Femur (tissue), 1 donor: ENCODE measurements around the gene PTTG1.
"Not testable (repeated sequence)": the region's sequence is repeated elsewhere in the genome, so short reads cannot be mapped to it uniquely, and the experiment has no call there.

Experiments used
- DNase-seq: peaks from one replicate; pipeline ENCODE4 v3.0.0-alpha.2; 2017

Gene PTTG1

DNA sequence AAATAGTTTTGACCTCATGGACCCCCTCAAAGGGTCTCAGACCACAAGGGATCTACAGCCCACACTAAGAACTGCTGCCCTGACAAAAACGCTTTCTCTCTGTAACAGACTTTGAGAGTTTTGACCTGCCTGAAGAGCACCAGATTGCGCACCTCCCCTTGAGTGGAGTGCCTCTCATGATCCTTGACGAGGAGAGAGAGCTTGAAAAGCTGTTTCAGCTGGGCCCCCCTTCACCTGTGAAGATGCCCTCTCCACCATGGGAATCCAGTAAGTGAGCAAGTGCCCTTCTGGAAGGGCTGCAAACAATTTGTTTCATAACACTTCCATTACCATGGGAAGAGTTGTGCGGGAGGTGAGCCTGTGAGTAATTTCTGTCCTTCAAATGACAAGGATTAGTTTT is 6.0 kb downstream of the PTTG1 start:
- no peak for DNase-seq

DNA sequence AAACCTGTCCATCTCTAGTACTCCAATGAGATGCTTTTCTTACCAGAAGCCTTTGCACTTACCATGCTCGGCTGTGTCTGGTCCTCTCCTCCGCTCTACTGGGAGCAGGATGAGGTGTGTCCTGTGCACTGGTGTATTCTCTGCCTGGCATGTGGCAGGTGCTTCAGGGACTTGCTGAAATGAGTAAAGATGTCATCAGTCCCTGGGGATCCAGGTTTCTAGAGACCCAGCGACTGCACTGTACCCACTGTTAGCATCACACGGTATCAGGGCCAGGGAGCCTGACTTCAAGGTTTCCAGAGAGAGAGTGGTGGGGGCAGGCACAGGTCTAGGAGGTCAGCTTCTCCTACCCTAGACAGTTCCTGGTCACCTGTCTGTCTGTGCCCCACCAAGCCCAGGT is 10.5 kb downstream of the PTTG1 start:
- DNase-seq, result no peak

DNA sequence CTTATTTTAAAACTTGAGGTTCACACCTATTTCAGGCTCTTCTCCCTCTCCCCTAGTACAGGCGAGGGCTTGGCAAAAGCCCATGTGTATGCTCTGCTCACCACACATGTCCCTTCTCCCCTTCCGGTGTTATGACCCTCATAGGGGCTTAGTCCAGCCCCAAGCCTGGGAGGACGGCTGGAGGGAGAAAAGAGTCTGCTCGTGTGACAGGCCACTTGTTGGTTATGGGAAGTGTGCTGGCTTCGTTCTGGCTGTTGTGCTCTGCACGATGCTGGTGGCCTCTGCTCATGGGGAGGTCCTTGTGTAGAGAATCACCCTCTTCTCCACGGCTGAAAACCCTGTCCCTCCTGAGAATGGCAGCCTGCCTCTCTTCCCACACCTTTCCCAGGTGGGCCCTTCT is 11.1 kb downstream of the PTTG1 start:
- DNase-seq, result no peak

- peak; percentile 72 for DNase-seq
Observed at GRCh38 chr5:160434022-160434531, 12.4 kb downstream of the PTTG1 start.

GRCh38 chr5:160435532-160435931 is 13.9 kb downstream of the PTTG1 start:
- no peak for DNase-seq

- no peak for DNase-seq
Observed at GRCh38 chr5:160436017-160436416, 14.4 kb downstream of the PTTG1 start.

GRCh38 chr5:160436661-160437060 is 15.0 kb downstream of the PTTG1 start:
- not testable (repeated sequence) for DNase-seq

DNA sequence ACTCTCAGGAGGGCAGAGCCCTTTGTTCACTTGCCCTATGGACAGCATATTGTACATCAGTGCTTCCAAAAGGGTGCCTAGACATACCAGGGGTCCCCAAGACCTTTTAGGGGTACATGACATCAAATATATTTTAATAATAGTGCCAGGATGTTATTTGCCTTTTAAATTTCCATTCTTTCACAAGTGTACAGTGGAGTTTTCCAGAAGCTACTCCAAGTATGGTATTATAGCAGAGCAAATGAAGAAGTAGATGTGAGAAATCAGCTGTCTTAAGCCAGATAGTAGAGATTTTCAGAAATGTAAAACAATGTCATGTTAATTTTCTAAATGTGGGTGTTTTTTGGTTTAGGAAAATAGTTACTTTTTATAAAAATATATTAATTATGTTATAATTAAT is 15.6 kb downstream of the PTTG1 start:
- DNase-seq, result no peak

DNA sequence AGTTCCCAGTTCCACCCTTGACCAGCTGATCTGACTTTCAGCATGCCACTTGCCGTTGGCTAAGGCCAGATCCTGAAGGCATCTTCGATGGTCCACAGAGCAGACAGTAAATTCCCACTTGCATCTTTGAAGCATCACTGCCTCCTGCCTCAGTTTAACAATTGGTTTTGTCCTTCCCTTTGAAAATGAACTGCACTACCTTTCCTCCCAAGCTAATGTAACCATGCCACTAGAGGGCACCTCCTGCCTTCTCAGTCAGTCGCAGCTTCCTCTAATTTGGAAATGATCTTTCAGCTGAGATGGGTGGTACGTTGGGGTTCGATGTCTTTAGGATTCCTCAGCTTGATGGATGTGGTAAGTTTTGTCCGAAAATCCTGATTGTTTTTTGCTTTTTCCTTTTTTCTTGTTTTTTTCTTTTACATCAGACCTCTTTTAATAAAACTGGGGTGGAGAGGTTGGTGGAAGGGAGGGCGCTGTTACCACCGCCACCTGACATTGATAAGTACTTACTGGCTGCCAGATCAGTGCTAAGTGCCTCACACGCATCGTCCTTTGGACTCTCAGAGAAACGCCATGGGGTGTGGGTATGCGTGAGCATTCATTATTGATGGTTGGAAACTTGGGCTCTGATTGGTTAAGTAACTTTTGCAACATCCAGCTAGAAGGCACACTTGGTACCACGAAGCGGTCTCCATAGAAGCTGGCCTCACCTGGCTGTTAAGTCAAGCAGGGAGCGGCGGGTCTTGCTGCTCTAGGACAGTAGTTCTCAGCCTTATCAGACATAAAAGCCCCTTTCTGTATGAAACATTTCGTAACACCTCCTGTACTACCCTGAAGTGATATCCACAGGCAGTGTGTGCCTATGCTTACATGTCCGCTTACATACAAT is 16.9 kb downstream of the PTTG1 start:
- peak; percentile 31 for DNase-seq

- DNase-seq, result peak; percentile 89
Observed at GRCh38 chr5:160439205-160439600, 17.5 kb downstream of the PTTG1 start.

DNA sequence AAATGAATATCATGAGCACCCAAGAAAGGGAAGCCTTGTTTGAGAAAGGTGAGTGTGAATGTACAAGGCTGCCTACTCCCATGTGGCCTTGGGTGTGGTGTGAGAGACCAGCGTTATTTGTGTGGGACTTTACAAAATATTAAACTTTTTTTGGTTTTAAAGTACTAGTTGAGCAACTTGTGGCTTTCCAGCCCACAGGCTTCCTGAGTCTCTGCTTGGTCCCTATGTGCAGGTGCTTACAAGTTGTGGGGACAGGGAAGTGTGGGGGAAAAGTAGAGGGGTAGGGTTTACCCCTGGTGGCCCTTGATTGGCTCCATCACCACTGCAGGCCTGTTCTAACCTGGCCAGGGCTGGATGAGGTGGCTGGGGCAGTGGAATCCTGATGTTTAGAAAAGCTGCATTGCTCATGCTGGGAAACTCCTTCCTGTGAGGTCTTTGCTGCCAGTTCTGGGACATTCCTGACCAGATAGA is 19.7 kb downstream of the PTTG1 start:
- DNase-seq, result no peak

DNA sequence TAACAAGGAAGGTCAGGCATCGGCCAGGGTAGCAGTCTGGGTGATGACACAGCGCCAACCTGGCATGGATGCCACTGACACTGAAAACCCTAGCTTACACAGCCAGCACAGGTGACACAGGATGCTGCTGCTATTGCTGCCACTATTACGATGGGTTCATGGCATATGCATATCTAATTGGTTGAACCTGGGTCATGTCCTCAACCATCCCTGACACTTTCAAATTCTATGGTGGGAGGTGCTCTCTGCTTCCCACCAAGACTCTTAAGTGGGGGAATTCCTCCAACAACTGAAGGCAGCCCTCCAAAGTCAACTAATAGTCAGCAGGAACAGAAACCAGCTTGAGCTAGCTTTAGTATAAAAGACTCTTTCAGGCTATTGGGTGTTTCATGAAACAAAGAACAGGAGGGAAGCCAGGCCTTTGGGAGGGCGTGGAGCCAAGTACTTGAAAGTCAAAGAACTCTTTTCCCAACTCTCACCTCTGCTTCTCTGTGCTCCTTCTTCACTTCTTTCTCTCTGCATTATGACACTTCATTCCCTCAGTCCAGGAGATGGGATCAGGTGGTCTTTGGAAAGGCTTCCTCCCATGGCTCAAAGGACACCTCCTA is 21.3 kb downstream of the PTTG1 start:
- no peak for DNase-seq

DNA sequence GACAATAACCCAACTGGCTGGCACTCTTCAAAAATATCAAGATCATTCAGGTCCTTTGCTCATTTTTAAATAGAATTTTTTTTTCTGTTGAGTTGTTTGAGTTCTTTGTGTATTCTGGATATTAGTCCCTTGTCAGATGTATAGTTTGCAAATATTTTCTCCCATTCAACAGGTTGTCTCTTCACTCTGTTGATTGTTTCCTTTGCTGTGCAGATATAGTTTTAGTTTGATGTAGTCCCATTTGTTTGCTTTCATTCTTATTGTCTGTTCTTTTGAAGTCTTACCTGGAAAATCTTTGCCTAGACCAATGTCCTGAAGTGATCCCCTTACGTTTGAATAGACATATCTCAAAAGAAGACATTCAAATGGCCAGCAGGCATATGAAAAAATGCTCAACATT is 22.8 kb downstream of the PTTG1 start:
- no peak for DNase-seq

- DNase-seq, result no peak
Observed at GRCh38 chr5:160445132-160445531, 23.5 kb downstream of the PTTG1 start.

DNA sequence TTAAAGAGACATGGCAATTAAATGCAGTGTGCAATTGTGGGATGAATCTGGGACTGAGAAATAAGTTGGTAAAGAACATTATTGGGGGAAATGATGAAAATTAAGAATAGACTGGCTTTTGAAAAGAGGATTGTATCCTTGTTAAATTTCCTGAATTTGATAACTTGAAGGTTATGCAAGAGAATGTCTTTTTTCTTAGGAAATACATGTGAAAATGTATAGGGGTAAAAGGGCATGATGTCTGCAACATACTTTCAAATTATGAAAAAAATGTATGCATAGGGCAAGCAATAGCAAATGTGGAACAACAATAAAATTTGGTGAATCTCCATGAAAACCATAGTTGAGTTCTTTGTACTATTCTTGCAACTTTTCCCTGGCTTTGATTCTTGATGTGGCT is 24.1 kb downstream of the PTTG1 start:
- no peak for DNase-seq

- DNase-seq, result no peak
Observed at GRCh38 chr5:160448886-160449285, 27.2 kb downstream of the PTTG1 start.

GRCh38 chr5:160449458-160449857 is 27.8 kb downstream of the PTTG1 start:
- no peak for DNase-seq

- no peak for DNase-seq
Observed at GRCh38 chr5:160450164-160450932, 28.7 kb downstream of the PTTG1 start.

- no peak for DNase-seq
Observed at GRCh38 chr5:160451281-160451680, 29.6 kb downstream of the PTTG1 start.

- DNase-seq, result no peak
Observed at GRCh38 chr5:160452036-160452435, 30.4 kb downstream of the PTTG1 start.

DNA sequence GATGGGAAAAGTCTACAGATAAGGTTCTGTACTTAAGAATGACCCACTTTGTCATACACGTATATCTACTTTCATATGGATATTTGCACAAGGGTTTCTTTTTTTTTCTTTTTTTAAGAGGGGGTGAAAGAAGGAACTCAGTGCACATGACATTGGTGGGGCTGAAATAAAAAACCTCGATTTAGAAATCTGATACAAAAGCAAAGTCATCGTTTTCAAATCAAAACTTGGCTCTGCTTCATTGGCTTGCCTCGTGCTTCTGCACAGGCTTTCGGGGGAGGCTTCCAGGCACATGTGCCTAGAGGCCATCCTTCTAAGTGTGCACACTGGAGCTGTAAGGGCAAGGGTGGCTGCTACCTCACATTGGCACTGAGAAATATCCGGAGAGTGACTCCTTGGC is 31.1 kb downstream of the PTTG1 start:
- DNase-seq, result no peak

DNA sequence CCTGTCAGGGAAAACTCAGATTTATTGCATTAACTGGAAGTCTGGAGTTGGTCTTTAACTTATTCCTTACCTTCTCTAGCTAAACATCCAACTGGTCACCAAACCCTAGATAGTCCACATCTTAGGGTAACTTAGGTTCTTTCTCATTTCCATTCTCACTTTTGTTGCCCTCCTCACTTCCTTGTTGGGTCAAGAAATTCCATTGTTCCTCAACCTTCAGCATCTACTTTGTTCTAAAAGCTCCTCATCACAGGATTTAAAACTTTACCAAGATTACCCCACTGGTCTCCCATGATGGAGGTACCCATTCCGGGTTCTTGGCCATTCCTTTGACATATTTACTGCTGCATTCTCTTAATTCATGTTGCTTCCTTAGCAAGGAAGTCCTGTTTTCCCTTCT is 32.1 kb downstream of the PTTG1 start:
- DNase-seq, result no peak

GRCh38 chr5:160455600-160455999 is 33.9 kb downstream of the PTTG1 start:
- DNase-seq, result no peak
